HepG2 (cell line): ENCODE data around the gene NTN5. TPM values are rescaled to one million over a fixed set of nuclear protein-coding genes. Genes with fewer than 3 reads are reported as not detected.

Source experiments
- FOXA3 ChIP-seq: IDR thresholded peaks from 2 replicates; pipeline ENCODE4 v1.6.1; 2016; ENCODE audit warnings: missing genetic modification reagents, missing compliant biosample characterization
- HES4 ChIP-seq: sonication (generic); formaldehyde crosslinking; IDR thresholded peaks from 2 replicates; pipeline ENCODE4 v1.9.0; 2021; ENCODE audit warnings: mild to moderate bottlenecking, missing genetic modification reagents, borderline replicate concordance
- HOXA9 ChIP-seq: sonication (generic); formaldehyde crosslinking; IDR thresholded peaks from 2 replicates; pipeline ENCODE4 v1.8.1; 2022; ENCODE audit warnings: missing genetic modification reagents, mild to moderate bottlenecking, moderate library complexity, borderline replicate concordance
- MYC ChIP-seq: sonication (generic); formaldehyde crosslinking; IDR thresholded peaks from 2 replicates; pipeline ENCODE4 v1.9.0; 2021; ENCODE audit warnings: missing genetic modification reagents, borderline replicate concordance
- MYNN ChIP-seq: sonication (generic); formaldehyde crosslinking; IDR thresholded peaks from 2 replicates; pipeline ENCODE4 v1.4.0; 2020; ENCODE audit warnings: mild to moderate bottlenecking, low read depth, missing genetic modification reagents
- NFYC ChIP-seq: IDR thresholded peaks from 2 replicates; pipeline ENCODE4 v1.6.1; 2016; ENCODE audit warnings: missing genetic modification reagents, missing compliant biosample characterization
- RELA ChIP-seq: sonication (generic); formaldehyde crosslinking; IDR thresholded peaks from 2 replicates; pipeline ENCODE4 v1.4.0; 2020; ENCODE audit warnings: missing genetic modification reagents
- REST ChIP-seq, 2 experiments: IDR thresholded peaks; 2 replicates each; pipeline ENCODE4 v1.6.1; 2011 to 2012; ENCODE audit warnings: low read length in 2 of 2, borderline replicate concordance in 1 of 2, low read depth in 1 of 2, mild to moderate bottlenecking in 1 of 2, moderate library complexity in 1 of 2
- SMAD1 ChIP-seq: sonication (generic); formaldehyde crosslinking; IDR thresholded peaks from 2 replicates; pipeline ENCODE4 v1.4.0; 2020; ENCODE audit warnings: missing genetic modification reagents, low read depth, mild to moderate bottlenecking, borderline replicate concordance
- TIGD3 ChIP-seq: sonication (generic); formaldehyde crosslinking; IDR thresholded peaks from 2 replicates; pipeline ENCODE4 v1.5.1; 2020; ENCODE audit warnings: mild to moderate bottlenecking, missing genetic modification reagents, borderline replicate concordance
- ZNF264 ChIP-seq: sonication (generic); formaldehyde crosslinking; IDR thresholded peaks from 2 replicates; pipeline ENCODE4 v1.4.0; 2020; ENCODE audit warnings: missing genetic modification reagents
- ZNF34 ChIP-seq: sonication (generic); formaldehyde crosslinking; IDR thresholded peaks from 2 replicates; pipeline ENCODE4 v1.4.0; 2020; ENCODE audit warnings: mild to moderate bottlenecking, missing genetic modification reagents, borderline replicate concordance
- ZNF496 ChIP-seq: sonication (generic); formaldehyde crosslinking; IDR thresholded peaks from 2 replicates; pipeline ENCODE4 v1.8.1; 2023; ENCODE audit warnings: mild to moderate bottlenecking, moderate library complexity, missing genetic modification reagents; ENCODE audit not compliant: insufficient replicate concordance
- ZNF563 ChIP-seq: sonication (generic); formaldehyde crosslinking; IDR thresholded peaks from 2 replicates; pipeline ENCODE4 v1.8.0; 2022; ENCODE audit warnings: mild to moderate bottlenecking, moderate library complexity, missing genetic modification reagents
- polyA plus RNA-seq, 8 experiments: library from polyadenylated mRNA; depleted of rRNA in 3 of 8; stranded (reverse) in 7 of 8; unstranded in 1 of 8; fragments of >200 nt; fragmentation: Illumina TruSeq in 4 of 8; extraction: Trizol in 4 of 8; gene quantifications; 2 replicates each; pipeline versions ENCODE4 v1.2.1 to v1.2.3, GENCODE V29; 2011 to 2016; ENCODE audit warnings: low read depth in 4 of 8, missing spikeins in 1 of 8, mixed read lengths in 1 of 8; ENCODE audit not compliant: insufficient read depth in 1 of 8
- total RNA-seq, 5 experiments: library from RNA; depleted of rRNA; stranded (reverse); fragments of >200 nt; fragmentation: Illumina TruSeq; extraction: Trizol; gene quantifications; 2 replicates each; pipeline ENCODE4 v1.2.3, GENCODE V29; 2016; ENCODE audit warnings: low read depth in 1 of 5
- TF ChIP-seq, protein P1 (sequence below): sonication (generic); formaldehyde crosslinking; IDR thresholded peaks from 2 replicates; pipeline ENCODE4 v1.8.0; 2022; ENCODE audit warnings: low read depth, missing genetic modification reagents
- TF ChIP-seq, protein P2 (sequence below): IDR thresholded peaks from 2 replicates; pipeline ENCODE4 v1.6.1; 2016; ENCODE audit warnings: low read depth, missing genetic modification reagents, missing compliant biosample characterization

The NTN5 gene
- total and polyA plus RNA-seq, 2 of the 13 experiments (the other 11 are each of a cell fraction or from before 2014, with no cell fraction given): 0.05 TPM; not detected in 1

- peak; percentile 94 for TF ChIP-seq MYC (CRISPR knock-in tag)
- 0 out of 2 replicates have a peak, but pooled peaks have one; percentile 50 for TF ChIP-seq ZNF264 (CRISPR knock-in tag)
- peak; percentile 67; the same call in 1 of the 2 replicates for TF ChIP-seq HES4 (CRISPR knock-in tag)
- no peak for TF ChIP-seq SMAD1
- TF ChIP-seq ZNF496 (CRISPR knock-in tag): no peak
- no peak for TF ChIP-seq ZNF34 (CRISPR knock-in tag)
- TF ChIP-seq TIGD3 (CRISPR knock-in tag): no peak
- TF ChIP-seq, protein P1, sequence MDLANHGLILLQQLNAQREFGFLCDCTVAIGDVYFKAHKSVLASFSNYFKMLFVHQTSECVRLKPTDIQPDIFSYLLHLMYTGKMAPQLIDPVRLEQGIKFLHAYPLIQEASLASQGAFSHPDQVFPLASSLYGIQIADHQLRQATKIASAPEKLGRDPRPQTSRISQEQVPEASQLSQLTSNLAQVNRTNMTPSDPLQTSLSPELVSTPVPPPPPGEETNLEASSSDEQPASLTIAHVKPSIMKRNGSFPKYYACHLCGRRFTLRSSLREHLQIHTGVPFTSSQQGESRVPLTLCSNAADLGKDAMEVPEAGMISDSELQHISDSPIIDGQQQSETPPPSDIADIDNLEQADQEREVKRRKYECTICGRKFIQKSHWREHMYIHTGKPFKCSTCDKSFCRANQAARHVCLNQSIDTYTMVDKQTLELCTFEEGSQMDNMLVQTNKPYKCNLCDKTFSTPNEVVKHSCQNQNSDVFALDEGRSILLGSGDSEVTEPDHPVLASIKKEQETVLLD (CRISPR knock-in tag): no peak
- TF ChIP-seq FOXA3: peak; percentile 19; the same call in 1 of the 2 replicates
- TF ChIP-seq MYNN (CRISPR knock-in tag): no peak
- TF ChIP-seq NFYC: peak; percentile 41; the same call in 1 of the 2 replicates
- TF ChIP-seq REST (IDR thresholded peaks at IDR 0.05; ENCODE audit: borderline replicate concordance in 1 of 2, low read depth in 1 of 2, low read length in 2 of 2): peak in 1 of 2 experiments; percentile 10; a peak in 1 of 4 replicates
- peak; percentile 79; the same call in 1 of the 2 replicates for TF ChIP-seq ZNF563 (CRISPR knock-in tag)
- TF ChIP-seq, protein P2, sequence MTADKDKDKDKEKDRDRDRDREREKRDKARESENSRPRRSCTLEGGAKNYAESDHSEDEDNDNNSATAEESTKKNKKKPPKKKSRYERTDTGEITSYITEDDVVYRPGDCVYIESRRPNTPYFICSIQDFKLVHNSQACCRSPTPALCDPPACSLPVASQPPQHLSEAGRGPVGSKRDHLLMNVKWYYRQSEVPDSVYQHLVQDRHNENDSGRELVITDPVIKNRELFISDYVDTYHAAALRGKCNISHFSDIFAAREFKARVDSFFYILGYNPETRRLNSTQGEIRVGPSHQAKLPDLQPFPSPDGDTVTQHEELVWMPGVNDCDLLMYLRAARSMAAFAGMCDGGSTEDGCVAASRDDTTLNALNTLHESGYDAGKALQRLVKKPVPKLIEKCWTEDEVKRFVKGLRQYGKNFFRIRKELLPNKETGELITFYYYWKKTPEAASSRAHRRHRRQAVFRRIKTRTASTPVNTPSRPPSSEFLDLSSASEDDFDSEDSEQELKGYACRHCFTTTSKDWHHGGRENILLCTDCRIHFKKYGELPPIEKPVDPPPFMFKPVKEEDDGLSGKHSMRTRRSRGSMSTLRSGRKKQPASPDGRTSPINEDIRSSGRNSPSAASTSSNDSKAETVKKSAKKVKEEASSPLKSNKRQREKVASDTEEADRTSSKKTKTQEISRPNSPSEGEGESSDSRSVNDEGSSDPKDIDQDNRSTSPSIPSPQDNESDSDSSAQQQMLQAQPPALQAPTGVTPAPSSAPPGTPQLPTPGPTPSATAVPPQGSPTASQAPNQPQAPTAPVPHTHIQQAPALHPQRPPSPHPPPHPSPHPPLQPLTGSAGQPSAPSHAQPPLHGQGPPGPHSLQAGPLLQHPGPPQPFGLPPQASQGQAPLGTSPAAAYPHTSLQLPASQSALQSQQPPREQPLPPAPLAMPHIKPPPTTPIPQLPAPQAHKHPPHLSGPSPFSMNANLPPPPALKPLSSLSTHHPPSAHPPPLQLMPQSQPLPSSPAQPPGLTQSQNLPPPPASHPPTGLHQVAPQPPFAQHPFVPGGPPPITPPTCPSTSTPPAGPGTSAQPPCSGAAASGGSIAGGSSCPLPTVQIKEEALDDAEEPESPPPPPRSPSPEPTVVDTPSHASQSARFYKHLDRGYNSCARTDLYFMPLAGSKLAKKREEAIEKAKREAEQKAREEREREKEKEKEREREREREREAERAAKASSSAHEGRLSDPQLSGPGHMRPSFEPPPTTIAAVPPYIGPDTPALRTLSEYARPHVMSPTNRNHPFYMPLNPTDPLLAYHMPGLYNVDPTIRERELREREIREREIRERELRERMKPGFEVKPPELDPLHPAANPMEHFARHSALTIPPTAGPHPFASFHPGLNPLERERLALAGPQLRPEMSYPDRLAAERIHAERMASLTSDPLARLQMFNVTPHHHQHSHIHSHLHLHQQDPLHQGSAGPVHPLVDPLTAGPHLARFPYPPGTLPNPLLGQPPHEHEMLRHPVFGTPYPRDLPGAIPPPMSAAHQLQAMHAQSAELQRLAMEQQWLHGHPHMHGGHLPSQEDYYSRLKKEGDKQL (CRISPR knock-in tag): no peak
- no peak for TF ChIP-seq HOXA9
- no peak for TF ChIP-seq RELA (CRISPR knock-in tag)
These were observed 38.2 kb downstream of the NTN5 start (continued) for GRCh38 chr19:48634424-48635262.
